Hepatocyte (in vitro differentiated cells): Measurements from ENCODE around the gene USP30. TPM values are rescaled to one million over a fixed set of nuclear protein-coding genes. Genes with fewer than 3 reads are reported as not detected.

ENCODE experiments used
- DNase-seq: peaks from one replicate; pipeline ENCODE4 v3.0.0-alpha.2; 2016; ENCODE audit warnings: low spot score
- H2AFZ ChIP-seq: fragments of 200-600 bp; sonication (generic); 2 replicates; pipeline ENCODE4 v1.6.0; 2016; ENCODE audit warnings: antibody characterized with exemption, mild to moderate bottlenecking
- H3K27ac ChIP-seq: fragments of 200-600 bp; sonication (generic); 2 replicates; pipeline ENCODE4 v1.5.1; 2016; ENCODE audit warnings: mild to moderate bottlenecking
- H3K27me3 ChIP-seq: fragments of 200-600 bp; sonication (generic); 2 replicates; pipeline ENCODE4 v1.6.1; 2016
- H3K36me3 ChIP-seq: fragments of 200-600 bp; sonication (generic); replicated peaks from 2 replicates; pipeline ENCODE4 v1.5.1; 2016; ENCODE audit warnings: low read depth; ENCODE audit not compliant: insufficient read depth
- H3K4me1 ChIP-seq: fragments of 200-600 bp; sonication (generic); 2 replicates; pipeline ENCODE4 v1.5.1; 2016; ENCODE audit warnings: mild to moderate bottlenecking, moderate library complexity; ENCODE audit not compliant: insufficient read depth
- H3K4me2 ChIP-seq: fragments of 200-600 bp; sonication (generic); 2 replicates; pipeline ENCODE4 v1.6.0; 2016
- H3K4me3 ChIP-seq: fragments of 200-600 bp; sonication (generic); 2 replicates; pipeline ENCODE4 v1.5.1; 2016; ENCODE audit warnings: mild to moderate bottlenecking
- H3K79me2 ChIP-seq: fragments of 200-600 bp; sonication (generic); 2 replicates; pipeline ENCODE4 v1.6.0; 2017; ENCODE audit warnings: mild to moderate bottlenecking
- H3K9me2 ChIP-seq: fragments of 200-600 bp; sonication (generic); replicated peaks from 2 replicates; pipeline ENCODE4 v1.6.0; 2017; ENCODE audit warnings: mild to moderate bottlenecking; ENCODE audit not compliant: insufficient read depth
- H3K9me3 ChIP-seq: fragments of 200-600 bp; sonication (generic); 2 replicates; pipeline ENCODE4 v1.5.1; 2016; ENCODE audit warnings: low read depth, mild to moderate bottlenecking
- H4K20me1 ChIP-seq: fragments of 200-600 bp; sonication (generic); 2 replicates; pipeline ENCODE4 v1.6.0; 2016; ENCODE audit warnings: mild to moderate bottlenecking; ENCODE audit not compliant: insufficient read depth, poor library complexity, severe bottlenecking
- CTCF ChIP-seq: fragments of 200-600 bp; sonication (generic); IDR thresholded peaks from 2 replicates; pipeline ENCODE4 v1.5.1; 2016; ENCODE audit warnings: antibody characterized with exemption, mild to moderate bottlenecking; ENCODE audit not compliant: poor library complexity
- EZH2 ChIP-seq: fragments of 200-600 bp; sonication (generic); IDR thresholded peaks from 2 replicates; pipeline ENCODE4 v1.6.1; 2016; ENCODE audit warnings: antibody characterized with exemption, mild to moderate bottlenecking, borderline replicate concordance
- EZH2phosphoT487 ChIP-seq: fragments of 200-600 bp; sonication (generic); IDR thresholded peaks from one replicate; pipeline ENCODE4 v1.6.1; 2018; ENCODE audit warnings: antibody characterized with exemption, mild to moderate bottlenecking, low read depth, moderate library complexity; ENCODE audit not compliant: unreplicated experiment, severe bottlenecking
- WGBS: methylation state at CpG from one replicate; pipeline ENCODE4 v1.1.6; 2016; ENCODE audit warnings: low lambda C conversion rate; ENCODE audit errors: missing lambda C conversion rate; 5-methylcytosine and 5-hydroxymethylcytosine counted together
- polyA plus RNA-seq: library from polyadenylated mRNA; unstranded; fragments of >200 nt; fragmentation: Nextera tagmentation; extraction: Ambion mirVana; gene quantifications from 2 replicates; pipeline ENCODE4 v1.2.1, GENCODE V29; 2016
- total RNA-seq: library from RNA; depleted of rRNA; stranded (reverse); fragments of >200 nt; gene quantifications from 2 replicates; pipeline ENCODE4 v1.2.3, GENCODE V29; 2014

Gene USP30
- total and polyA plus RNA-seq, 2 experiments from 2014 or later = 12.5 to 13.8 TPM

- WGBS = 85% methylated on average over 12 of the region's 12 CpGs
- Histone ChIP-seq H3K27ac (no peak overlapping the region), H3K36me3 (no peaks in the 10 kb centered on the region), H3K4me3 (no peak overlapping the region), H4K20me1 (no peaks in the 10 kb centered on the region), H2AFZ (no peak overlapping the region), H3K9me3 (no peaks in the 10 kb centered on the region), H3K79me2 (no peaks in the 10 kb centered on the region), H3K9me2 (no peaks in the 10 kb centered on the region), H3K4me1 (no peaks in the 10 kb centered on the region), H3K4me2 (no peak overlapping the region), H3K27me3 (no peaks in the 10 kb centered on the region)
- TF ChIP-seq EZH2phosphoT487 (no peak), EZH2 (no peak), CTCF (no peak)
- no peak for DNase-seq
These were observed 72.7 kb downstream of the USP30 start for GRCh38 chr12:109124878-109125648.

- no peaks in the 10 kb centered on the region for H4K20me1 ChIP-seq
- H2AFZ ChIP-seq = no peak overlapping the region
- no peak for DNase-seq
These were observed 73.4 kb downstream of the USP30 start for GRCh38 chr12:109125791-109126190.

GRCh38 chr12:109126784-109127183, 74.4 kb downstream of the USP30 start:
- Histone ChIP-seq H3K27ac (no peak overlapping the region), H3K27me3 (no peaks in the 10 kb centered on the region), H3K4me3 (no peak overlapping the region), H3K9me3 (no peaks in the 10 kb centered on the region), H3K4me2 (no peak overlapping the region), H3K79me2 (no peaks in the 10 kb centered on the region), H2AFZ (no peak overlapping the region), H4K20me1 (no peaks in the 10 kb centered on the region), H3K36me3 (no peaks in the 10 kb centered on the region), H3K9me2 (no peaks in the 10 kb centered on the region), H3K4me1 (no peaks in the 10 kb centered on the region)
- 83% methylated on average over 3 of the region's 3 CpGs for WGBS
- TF ChIP-seq EZH2phosphoT487 (no peak), EZH2 (no peak), CTCF (no peak)
- no peak for DNase-seq

More at GRCh38 chr12:109125791-109126190, 73.4 kb downstream of the USP30 start:
- no peaks in the 10 kb centered on the region for H3K9me2 ChIP-seq
- no peaks in the 10 kb centered on the region for H3K36me3 ChIP-seq
- no peaks in the 10 kb centered on the region for H3K9me3 ChIP-seq
- no peaks in the 10 kb centered on the region for H3K79me2 ChIP-seq
- no peak overlapping the region for H3K4me3 ChIP-seq
- no peak for TF ChIP-seq CTCF
- TF ChIP-seq EZH2 = no peak
- no peak for TF ChIP-seq EZH2phosphoT487
- 83% methylated on average over 7 of the region's 7 CpGs for WGBS
- H3K27me3 ChIP-seq = no peaks in the 10 kb centered on the region
- no peak overlapping the region for H3K27ac ChIP-seq
- H3K4me2 ChIP-seq = no peak overlapping the region
- H3K4me1 ChIP-seq = no peaks in the 10 kb centered on the region
